Measurements from ENCODE around the gene SLX4. TPM values are rescaled to one million over a fixed set of nuclear protein-coding genes. Genes with fewer than 3 reads are reported as not detected.

Gene SLX4
- total and polyA plus RNA-seq, 8 donors = 0.76 to 19.7 (median 6.0) TPM

GRCh38 chr16:3637371-3637923 is 26.0 kb upstream of the SLX4 start:
- Histone ChIP-seq H3K9me3 (no peaks in the 10 kb centered on the region), H3K27ac (peak overlapping the region in 1 of 5 donors; percentile 11), H3K36me3 (peaks cover 5 to 23% (median 17%) of the 10 kb centered on the region in 4 donors), H3K4me3 (no peak overlapping the region), H3K27me3 (no peaks in the 10 kb centered on the region), H3K4me1 (peaks cover 0 to 12% (median 7%) of the 10 kb centered on the region in 4 donors)
- peak; percentile 25 to 69 for DNase-seq
- TF ChIP-seq CTCF (IDR thresholded peaks at IDR 0.05) (no peak), POLR2AphosphoS5 (IDR thresholded peaks at IDR 0.05) (no peak), EP300 (IDR thresholded peaks at IDR 0.05) (no peak), POLR2A (IDR thresholded peaks at IDR 0.05) (no peak)
- 62 to 78% (median 65%) methylated on average over 3 of the region's 3 CpGs for WGBS, 5 donors
- intact Hi-C loops (cut with DNase I; ENCODE audit: low total_unique reads) = no loop called here

GRCh38 chr16:3625911-3626732 is 14.7 kb upstream of the SLX4 start:
- WGBS, 5 donors = 72 to 84% (median 77%) methylated on average over 4 of the region's 4 CpGs
- no peak for DNase-seq
- no peaks in the 10 kb centered on the region for H3K27me3 ChIP-seq
- H3K9me3 ChIP-seq = no peaks in the 10 kb centered on the region
- H3K36me3 ChIP-seq = no peaks in the 10 kb centered on the region
- H3K4me3 ChIP-seq = no peak overlapping the region
- intact Hi-C loops (cut with DNase I; ENCODE audit: low total_unique reads) = no loop called here
- TF ChIP-seq EP300 (IDR thresholded peaks at IDR 0.05) (no peak), CTCF (IDR thresholded peaks at IDR 0.05) (no peak), POLR2AphosphoS5 (IDR thresholded peaks at IDR 0.05) (no peak), POLR2A (IDR thresholded peaks at IDR 0.05) (no peak)
- H3K27ac ChIP-seq = no peak overlapping the region
- H3K4me1 ChIP-seq = peaks cover 0 to 16% (median under 1%) of the 10 kb centered on the region in 4 donors

- TF ChIP-seq POLR2A (IDR thresholded peaks at IDR 0.05) = no peak
- TF ChIP-seq POLR2AphosphoS5 (IDR thresholded peaks at IDR 0.05) = no peak
- TF ChIP-seq CTCF (IDR thresholded peaks at IDR 0.05) = no peak
- TF ChIP-seq EP300 (IDR thresholded peaks at IDR 0.05) = no peak
- H3K9me3 ChIP-seq = no peaks in the 10 kb centered on the region
- H3K4me1 ChIP-seq = peaks cover 0 to 24% (median 2%) of the 10 kb centered on the region in 4 donors
- no peak overlapping the region for H3K27ac ChIP-seq
- WGBS, 5 donors = 90 to 95% (median 94%) methylated on average over 5 of the region's 5 CpGs
- intact Hi-C loops (cut with DNase I; ENCODE audit: low total_unique reads) = no loop called here
- H3K4me3 ChIP-seq = no peak overlapping the region
- no peaks in the 10 kb centered on the region for H3K36me3 ChIP-seq
- DNase-seq = no peak
- H3K27me3 ChIP-seq = no peaks in the 10 kb centered on the region
Observed at GRCh38 chr16:3625331-3625730, 13.9 kb upstream of the SLX4 start.

- no peaks in the 10 kb centered on the region for H3K9me3 ChIP-seq
- 89 to 96% (median 95%) methylated on average over 3 of the region's 3 CpGs for WGBS, 5 donors
Observed at GRCh38 chr16:3623642-3624041, 12.2 kb upstream of the SLX4 start.

More at GRCh38 chr16:3623642-3624041, 12.2 kb upstream of the SLX4 start:
- Histone ChIP-seq H3K27ac (no peak overlapping the region), H3K4me3 (no peak overlapping the region), H3K4me1 (peaks cover 0 to 34% (median 6%) of the 10 kb centered on the region in 4 donors), H3K36me3 (no peaks in the 10 kb centered on the region), H3K27me3 (no peaks in the 10 kb centered on the region)
- no peak for TF ChIP-seq EP300 (IDR thresholded peaks at IDR 0.05)
- no peak for TF ChIP-seq POLR2AphosphoS5 (IDR thresholded peaks at IDR 0.05)
- no peak for TF ChIP-seq CTCF (IDR thresholded peaks at IDR 0.05)
- TF ChIP-seq POLR2A (IDR thresholded peaks at IDR 0.05) = no peak
- DNase-seq = no peak
- intact Hi-C loops (cut with DNase I; ENCODE audit: low total_unique reads) = no loop called here

Measured in stomach (tissue), 9 donors.